Activated CD8-positive, alpha-beta memory T cell treated with anti-CD3 and anti-CD28 coated beads for 48 hours (primary cell): ENCODE data around the gene GJD3.
"Not testable (repeated sequence)": the region's sequence is repeated elsewhere in the genome, so short reads cannot be mapped to it uniquely, and the experiment has no call there.

ENCODE experiments used
- DNase-seq, 3 experiments: peaks; one replicate each; pipeline ENCODE4 v3.0.0-alpha.2; 2020; ENCODE audit warnings: low read depth in 2 of 3, low spot score in 2 of 3

Gene GJD3

GRCh38 chr17:40369923-40370322 lies 5.4 kb upstream of the GJD3 start:
- DNase-seq: no peak

GRCh38 chr17:40367728-40368127 lies 3.2 kb upstream of the GJD3 start:
- not testable (repeated sequence) for DNase-seq

- no peak for DNase-seq
Observed at GRCh38 chr17:40366861-40367518, 2.5 kb upstream of the GJD3 start.

DNA sequence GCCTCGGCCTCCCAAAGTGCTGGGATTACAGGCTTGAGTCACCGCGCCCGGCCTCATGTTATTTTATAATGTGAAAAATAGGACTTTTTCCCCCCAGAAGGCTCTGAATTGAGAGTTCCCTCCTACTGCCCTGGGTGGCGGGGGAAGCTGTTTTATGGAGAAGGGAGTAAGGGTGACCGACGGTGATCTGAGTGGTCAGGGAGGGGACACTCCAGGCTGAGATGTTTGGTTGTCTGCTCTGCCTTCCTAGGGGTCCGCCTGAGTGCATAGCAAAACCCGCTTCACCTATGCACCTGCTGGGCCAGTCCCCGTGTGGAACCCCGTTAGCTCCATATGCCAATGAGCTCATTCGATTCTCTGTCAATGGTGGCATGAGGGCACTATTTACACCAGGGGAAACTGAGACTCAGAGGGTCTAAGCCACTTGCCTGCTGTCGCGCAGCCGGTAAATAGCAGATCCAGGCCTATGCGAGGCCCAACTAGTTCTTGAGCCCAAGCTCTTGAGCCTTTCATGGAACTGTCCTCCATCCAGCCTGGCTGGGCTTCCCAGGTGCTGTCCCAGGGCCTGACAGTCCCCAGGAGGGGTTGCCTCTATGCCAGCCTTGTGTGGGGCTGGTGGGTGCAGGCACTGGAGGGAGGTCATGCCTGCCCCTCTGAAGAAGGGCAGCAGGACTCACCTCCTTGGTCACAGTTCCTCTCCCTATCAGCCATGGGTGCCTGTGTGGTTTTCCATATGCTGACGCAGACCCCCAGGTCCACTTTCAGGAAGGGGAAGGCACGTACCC lies 1.7 kb upstream of the GJD3 start:
- no peak for DNase-seq

- no peak for DNase-seq
Observed at GRCh38 chr17:40364906-40365305, 369 bp upstream of the GJD3 start.

DNA sequence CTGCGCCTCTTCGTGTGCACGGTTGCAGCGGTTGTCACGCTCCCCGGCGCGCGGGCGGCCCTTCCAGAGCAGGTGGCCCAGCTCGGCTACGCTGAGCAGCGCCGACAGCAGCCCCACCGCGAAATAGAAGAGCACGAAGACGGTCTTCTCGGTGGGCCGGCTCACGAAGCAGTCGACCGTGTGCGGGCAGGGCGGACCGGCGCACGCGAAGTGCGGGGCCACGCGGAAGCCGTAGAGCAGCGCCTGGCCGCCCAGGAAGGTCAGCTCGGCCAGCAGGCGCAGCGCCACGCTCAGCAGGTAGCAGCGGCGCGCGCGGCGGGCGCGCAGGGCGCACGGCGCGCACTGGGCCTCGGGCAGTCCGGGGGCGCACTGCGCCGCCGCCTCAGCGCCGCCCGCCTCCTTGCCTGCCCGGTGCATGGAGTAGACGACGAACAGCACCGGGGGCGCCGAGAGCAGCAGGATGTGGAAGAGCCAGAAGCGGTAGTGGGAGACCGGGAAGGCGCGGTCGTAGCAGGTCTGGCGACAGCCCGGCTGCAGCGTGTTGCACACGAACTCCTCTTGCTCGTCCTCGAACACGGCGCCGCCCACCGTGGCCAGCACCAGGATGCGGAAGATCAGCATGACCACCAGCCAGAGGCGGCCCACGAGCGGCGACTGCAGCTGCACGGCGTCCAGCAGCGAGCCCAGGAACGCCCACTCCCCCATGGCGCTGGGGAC lies 1.3 kb downstream of the GJD3 start:
- DNase-seq: no peak

DNA sequence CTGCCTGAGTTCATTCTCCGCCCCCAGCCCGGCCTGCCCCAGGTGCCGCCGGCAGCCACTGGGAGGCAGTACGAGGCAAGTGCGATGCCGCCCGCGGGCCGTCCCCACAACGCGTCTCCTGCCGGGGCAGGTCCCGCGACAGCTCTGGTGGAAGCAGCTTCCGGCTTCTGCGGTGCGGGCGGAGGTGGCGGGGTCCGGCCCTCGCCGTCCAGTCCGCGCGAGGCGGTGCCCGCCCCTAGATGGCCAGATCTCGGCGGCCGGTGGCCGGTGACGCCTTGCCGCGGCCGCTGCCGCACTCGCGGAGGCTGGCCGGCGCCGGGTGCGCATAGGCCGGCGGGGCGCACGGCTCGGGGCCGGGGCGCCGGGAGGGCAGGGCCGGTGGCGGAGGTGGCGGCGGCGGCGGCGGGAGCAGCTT lies 1.8 kb downstream of the GJD3 start:
- DNase-seq: peak; percentile 67 to 69 (median 69)

DNA sequence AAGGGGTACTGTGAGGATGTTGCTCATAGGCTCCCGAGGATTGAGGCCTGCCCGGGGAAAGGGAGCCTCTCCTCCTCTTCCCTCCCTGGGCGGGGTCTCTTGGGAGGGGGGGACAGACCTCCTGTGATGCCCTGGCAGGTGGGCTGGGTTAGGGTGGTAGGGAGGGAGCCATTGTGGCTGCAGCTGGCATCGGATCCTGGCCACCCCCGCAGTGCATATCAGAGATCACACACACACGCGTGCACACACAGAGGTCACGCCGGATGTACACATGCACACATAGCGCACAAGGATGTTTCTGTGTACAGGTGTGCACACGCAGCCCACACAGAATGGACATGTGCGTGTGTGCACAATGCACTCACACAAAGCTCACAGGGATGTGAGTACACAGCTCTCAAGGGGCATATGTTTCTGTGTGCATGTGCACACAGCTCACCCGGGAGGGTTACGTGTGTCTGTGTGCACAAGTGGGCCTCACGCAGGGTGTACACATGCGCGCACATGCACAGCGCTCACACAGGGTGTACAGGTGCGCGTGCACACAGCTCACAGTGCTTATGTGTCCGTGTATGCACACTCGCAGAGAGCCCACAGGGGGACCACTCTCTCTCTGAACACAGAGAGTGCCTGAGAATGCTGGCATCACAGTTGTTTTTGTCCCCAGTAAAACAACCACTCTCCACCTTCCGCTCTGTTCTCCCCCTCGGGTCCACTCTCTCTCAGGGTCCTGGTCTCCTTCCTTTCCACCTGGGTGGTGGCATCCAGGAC lies 2.4 kb downstream of the GJD3 start:
- no peak for DNase-seq

GRCh38 chr17:40361063-40361924 lies 3.2 kb downstream of the GJD3 start:
- no peak for DNase-seq

- no peak for DNase-seq
Observed at GRCh38 chr17:40360091-40360490, 4.4 kb downstream of the GJD3 start.

GRCh38 chr17:40358323-40359038 lies 6.1 kb downstream of the GJD3 start:
- peak; percentile 63 to 94 (median 84) for DNase-seq

DNA sequence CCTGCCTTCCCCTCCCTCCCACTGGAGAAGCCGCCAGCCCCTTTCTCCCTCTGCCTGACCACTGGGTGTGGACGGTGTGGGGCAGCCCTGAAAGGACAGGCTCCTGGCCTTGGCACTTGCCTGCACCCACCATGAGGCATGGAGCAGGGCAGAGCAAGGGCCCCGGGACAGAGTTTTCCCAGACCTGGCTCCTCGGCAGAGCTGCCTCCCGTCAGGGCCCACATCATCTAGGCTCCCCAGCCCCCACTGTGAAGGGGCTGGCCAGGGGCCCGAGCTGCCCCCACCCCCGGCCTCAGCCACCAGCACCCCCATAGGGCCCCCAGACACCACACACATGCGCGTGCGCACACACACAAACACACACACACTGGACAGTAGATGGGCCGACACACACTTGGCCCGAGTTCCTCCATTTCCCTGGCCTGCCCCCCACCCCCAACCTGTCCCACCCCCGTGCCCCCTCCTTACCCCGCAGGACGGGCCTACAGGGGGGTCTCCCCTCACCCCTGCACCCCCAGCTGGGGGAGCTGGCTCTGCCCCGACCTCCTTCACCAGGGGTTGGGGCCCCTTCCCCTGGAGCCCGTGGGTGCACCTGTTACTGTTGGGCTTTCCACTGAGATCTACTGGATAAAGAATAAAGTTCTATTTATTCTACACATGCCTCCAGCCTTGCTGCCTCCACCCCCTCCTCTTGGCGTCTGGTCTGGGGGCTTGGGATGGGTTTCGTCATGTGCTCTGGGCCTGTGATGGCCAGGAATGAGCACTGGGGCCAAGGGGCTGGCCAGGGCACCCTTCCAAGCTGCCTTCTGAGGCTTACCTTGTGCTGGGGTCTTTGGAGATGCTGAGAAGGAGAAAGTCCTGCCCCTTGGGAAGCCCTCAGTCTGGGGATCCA lies 7.3 kb downstream of the GJD3 start:
- no peak for DNase-seq

DNA sequence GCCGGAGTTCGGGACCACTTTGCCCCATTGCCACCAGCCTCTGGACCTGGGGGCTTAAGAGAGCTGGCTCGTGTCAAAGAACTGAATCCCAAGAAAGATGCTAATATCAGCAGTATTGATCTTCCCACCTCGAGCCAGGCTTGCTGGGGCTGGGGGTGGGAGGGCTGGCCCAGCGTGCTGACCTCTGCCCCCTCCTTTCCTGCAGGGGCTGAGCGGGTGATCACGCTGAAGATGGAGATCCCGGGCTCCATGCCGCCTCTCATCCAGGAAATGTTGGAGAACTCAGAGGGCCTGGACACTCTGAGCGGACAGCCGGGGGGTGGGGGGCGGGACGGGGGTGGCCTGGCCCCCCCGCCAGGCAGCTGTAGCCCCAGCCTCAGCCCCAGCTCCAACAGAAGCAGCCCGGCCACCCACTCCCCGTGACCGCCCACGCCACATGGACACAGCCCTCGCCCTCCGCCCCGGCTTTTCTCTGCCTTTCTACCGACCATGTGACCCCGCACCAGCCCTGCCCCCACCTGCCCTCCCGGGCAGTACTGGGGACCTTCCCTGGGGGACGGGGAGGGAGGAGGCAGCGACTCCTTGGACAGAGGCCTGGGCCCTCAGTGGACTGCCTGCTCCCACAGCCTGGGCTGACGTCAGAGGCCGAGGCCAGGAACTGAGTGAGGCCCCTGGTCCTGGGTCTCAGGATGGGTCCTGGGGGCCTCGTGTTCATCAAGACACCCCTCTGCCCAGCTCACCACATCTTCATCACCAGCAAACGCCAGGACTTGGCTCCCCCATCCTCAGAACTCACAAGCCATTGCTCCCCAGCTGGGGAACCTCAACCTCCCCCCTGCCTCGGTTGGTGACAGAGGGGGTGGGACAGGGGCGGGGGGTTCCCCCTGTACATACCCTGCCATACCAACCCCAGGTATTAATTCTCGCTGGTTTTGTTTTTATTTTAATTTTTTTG lies 8.5 kb downstream of the GJD3 start:
- no peak for DNase-seq

GRCh38 chr17:40355123-40355803 lies 9.3 kb downstream of the GJD3 start:
- DNase-seq: peak; percentile 60 to 80 (median 78)

DNA sequence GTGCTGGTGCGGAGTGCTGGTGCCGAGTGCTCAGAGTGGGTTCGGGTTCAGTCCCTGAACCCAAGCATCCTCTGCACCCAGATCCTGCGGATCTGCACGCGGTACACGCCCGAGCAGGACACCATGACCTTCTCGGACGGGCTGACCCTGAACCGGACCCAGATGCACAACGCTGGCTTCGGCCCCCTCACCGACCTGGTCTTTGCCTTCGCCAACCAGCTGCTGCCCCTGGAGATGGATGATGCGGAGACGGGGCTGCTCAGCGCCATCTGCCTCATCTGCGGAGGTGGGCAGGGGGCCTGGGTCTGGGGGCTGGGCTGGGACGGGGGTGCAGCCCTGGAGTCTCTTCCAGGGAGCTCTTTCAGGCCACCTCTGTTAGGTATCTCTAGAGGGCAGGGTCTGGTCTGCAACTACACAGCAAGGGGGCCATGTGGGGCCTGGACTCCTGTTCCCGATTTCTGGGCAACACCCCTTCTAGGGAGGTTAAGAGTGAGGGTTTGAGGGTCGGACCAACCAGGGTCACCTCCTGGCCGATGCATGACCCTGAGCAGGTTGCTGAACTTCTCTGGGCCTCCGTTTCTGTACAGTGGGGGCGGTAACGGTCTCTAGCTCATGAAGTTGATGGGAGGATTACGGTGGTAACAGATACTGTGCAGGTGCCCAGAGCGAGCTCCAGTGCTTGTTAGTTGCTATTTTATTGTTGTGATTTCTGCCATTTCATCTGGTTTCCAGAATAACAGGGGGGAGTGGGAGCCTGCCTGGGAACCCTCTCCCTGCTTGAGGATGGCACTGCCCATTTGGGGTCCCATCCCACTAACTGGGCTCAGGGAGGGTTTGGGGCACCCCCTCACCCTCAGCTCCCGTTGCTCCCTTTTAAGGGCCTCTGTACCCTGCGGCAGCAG lies 10.1 kb downstream of the GJD3 start:
- DNase-seq: no peak
